Ectodermal cell (in vitro differentiated cells): ENCODE measurements around the gene KCNIP4.

Experiments used
- H3K27ac ChIP-seq: 2 replicates; pipeline ENCODE4 v1.7.0; 2013; ENCODE audit warnings: mild to moderate bottlenecking, low read depth, low read length; ENCODE audit not compliant: insufficient read depth, poor library complexity, severe bottlenecking
- H3K27me3 ChIP-seq: 2 replicates; pipeline ENCODE4 v1.7.0; 2013; ENCODE audit warnings: mild to moderate bottlenecking, low read length; ENCODE audit not compliant: insufficient read depth, control insufficient read depth, poor library complexity, severe bottlenecking
- H3K36me3 ChIP-seq: one replicate; pipeline ENCODE4 v1.7.0; 2013; ENCODE audit warnings: low read length; ENCODE audit not compliant: control insufficient read depth, insufficient read depth
- H3K4me1 ChIP-seq: one replicate; pipeline ENCODE4 v1.7.0; 2013; ENCODE audit warnings: low read length; ENCODE audit not compliant: control insufficient read depth, insufficient read depth
- H3K4me3 ChIP-seq: 2 replicates; pipeline ENCODE4 v1.7.0; 2013; ENCODE audit warnings: low read depth, low read length, control low read depth; ENCODE audit not compliant: insufficient read depth
- H3K9me3 ChIP-seq: 2 replicates; pipeline ENCODE4 v1.7.0; 2013; ENCODE audit warnings: mild to moderate bottlenecking, low read length, moderate library complexity; ENCODE audit not compliant: control insufficient read depth
- WGBS, 2 experiments: methylation state at CpG; one replicate each; pipeline ENCODE4 v1.1.7; 2013; ENCODE audit warnings: missing lambda C conversion rate in 2 of 2; 5-methylcytosine and 5-hydroxymethylcytosine counted together

KCNIP4 gene

DNA sequence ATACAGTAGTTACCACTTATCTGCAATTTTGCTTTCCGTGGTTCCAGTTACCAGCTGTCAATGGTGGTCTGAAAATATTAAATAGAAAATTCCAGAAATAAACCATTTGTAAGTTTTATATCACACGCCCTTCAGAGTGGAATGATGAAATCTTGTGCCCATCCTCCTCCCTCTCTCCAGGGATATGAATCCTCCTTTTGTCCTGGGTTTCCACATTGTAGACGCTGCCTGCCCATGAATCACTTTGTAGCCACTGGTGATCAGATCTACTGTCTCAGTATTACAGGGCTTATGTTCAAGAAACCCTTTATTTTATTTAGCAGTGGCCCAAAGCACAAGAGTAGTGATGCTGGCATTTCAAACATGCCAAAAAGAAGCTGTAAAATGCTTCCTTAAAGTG, 198.6 kb downstream of the KCNIP4 start:
- WGBS, 2 experiments: 90 to 94% methylated on average over 2 to 3 of the region's 3 CpGs

DNA sequence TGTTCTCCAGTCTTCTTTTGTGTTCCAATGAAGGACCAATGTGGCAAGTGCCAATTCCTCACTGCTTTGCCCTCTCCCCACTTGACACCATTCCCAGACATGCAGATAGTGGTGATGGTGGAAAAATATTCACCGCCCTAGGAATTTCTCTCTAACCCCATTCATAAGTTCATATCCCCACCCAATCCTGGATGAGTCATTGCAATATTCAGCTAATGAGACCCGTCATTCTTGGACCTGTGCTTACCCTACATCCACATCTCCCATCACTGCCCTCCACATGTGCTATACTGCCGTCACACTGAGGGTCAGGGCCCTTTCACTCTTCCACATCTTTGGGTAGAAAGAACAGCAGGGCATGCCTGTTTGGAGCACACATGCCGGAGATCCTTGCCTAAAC, 199.2 kb downstream of the KCNIP4 start:
- H3K27ac ChIP-seq: no peak overlapping the region
- no peaks in the 10 kb centered on the region for H3K27me3 ChIP-seq
- no peaks in the 10 kb centered on the region for H3K4me1 ChIP-seq
- WGBS, 2 experiments: 83 to 94% methylated on average over 4 of the region's 4 CpGs
- H3K4me3 ChIP-seq: no peak overlapping the region
- H3K36me3 ChIP-seq: no peaks in the 10 kb centered on the region
- no peaks in the 10 kb centered on the region for H3K9me3 ChIP-seq

More for the DNA sequence above, 198.6 kb downstream of the KCNIP4 start:
- H3K4me1 ChIP-seq: no peaks in the 10 kb centered on the region
- H3K27ac ChIP-seq: no peak overlapping the region
- H3K9me3 ChIP-seq: no peaks in the 10 kb centered on the region
- no peaks in the 10 kb centered on the region for H3K27me3 ChIP-seq
- H3K4me3 ChIP-seq: no peak overlapping the region
- H3K36me3 ChIP-seq: no peaks in the 10 kb centered on the region

- no peaks in the 10 kb centered on the region for H3K9me3 ChIP-seq
- no peaks in the 10 kb centered on the region for H3K4me1 ChIP-seq
- H3K27ac ChIP-seq: no peak overlapping the region
- no peaks in the 10 kb centered on the region for H3K36me3 ChIP-seq
- no peaks in the 10 kb centered on the region for H3K27me3 ChIP-seq
- H3K4me3 ChIP-seq: no peak overlapping the region
Observed at GRCh38 chr4:21744046-21744445, 204.5 kb downstream of the KCNIP4 start.

- Histone ChIP-seq H3K4me3 (no peak overlapping the region), H3K27ac (no peak overlapping the region), H3K36me3 (no peaks in the 10 kb centered on the region), H3K4me1 (no peaks in the 10 kb centered on the region), H3K9me3 (no peaks in the 10 kb centered on the region), H3K27me3 (no peaks in the 10 kb centered on the region)
- WGBS, 2 experiments: 86 to 98% methylated on average over 2 of the region's 2 CpGs
Observed at GRCh38 chr4:21742326-21742725, 206.2 kb downstream of the KCNIP4 start.

DNA sequence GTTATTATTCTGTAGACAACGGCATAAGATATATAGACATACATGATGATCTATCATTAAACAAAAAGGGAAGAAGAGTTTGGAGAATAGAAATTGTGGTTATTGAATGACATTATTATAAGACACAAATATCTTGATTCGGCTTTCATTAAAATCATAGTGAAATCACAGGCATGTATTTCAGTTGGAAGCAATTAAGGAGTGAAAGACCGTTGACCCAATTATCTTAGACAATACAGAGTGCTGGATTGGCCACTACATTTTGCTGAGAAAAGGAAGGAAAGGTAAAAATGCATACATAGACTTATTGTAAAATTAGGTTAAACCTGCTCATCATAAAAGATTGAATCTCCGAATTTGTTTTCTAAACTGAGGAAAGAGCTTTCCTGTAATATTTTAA, 209.8 kb downstream of the KCNIP4 start:
- WGBS, 2 experiments: 88 to 95% methylated on average over 2 to 3 of the region's 4 CpGs

DNA sequence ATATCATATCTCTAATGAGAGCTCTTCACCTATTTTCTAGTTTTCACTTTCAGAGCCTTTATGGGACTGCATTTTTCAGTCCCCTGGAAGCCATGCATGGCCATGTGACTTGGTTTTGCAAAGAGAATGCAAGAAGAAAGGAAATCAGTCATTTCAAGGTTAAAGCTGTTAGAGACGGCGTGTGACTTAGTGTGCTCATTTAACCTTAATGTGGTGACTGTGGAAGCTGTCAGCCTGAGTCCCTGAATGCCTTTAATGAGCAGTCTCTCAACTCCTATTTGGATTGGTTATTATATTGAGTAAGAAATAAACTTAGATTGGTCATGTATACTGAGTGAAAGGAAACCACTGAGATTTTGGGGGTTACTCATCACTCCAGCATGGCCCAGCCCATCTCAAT, 212.7 kb downstream of the KCNIP4 start:
- WGBS, 2 experiments: 90 to 95% methylated on average over 2 of the region's 2 CpGs
- no peaks in the 10 kb centered on the region for H3K36me3 ChIP-seq
- H3K9me3 ChIP-seq: no peaks in the 10 kb centered on the region
- H3K4me3 ChIP-seq: no peak overlapping the region
- H3K27ac ChIP-seq: no peak overlapping the region
- no peaks in the 10 kb centered on the region for H3K27me3 ChIP-seq
- H3K4me1 ChIP-seq: no peaks in the 10 kb centered on the region

More for the DNA sequence above, 209.8 kb downstream of the KCNIP4 start:
- Histone ChIP-seq H3K4me3 (no peak overlapping the region), H3K36me3 (no peaks in the 10 kb centered on the region), H3K27ac (no peak overlapping the region), H3K4me1 (no peaks in the 10 kb centered on the region), H3K9me3 (no peaks in the 10 kb centered on the region), H3K27me3 (no peaks in the 10 kb centered on the region)

DNA sequence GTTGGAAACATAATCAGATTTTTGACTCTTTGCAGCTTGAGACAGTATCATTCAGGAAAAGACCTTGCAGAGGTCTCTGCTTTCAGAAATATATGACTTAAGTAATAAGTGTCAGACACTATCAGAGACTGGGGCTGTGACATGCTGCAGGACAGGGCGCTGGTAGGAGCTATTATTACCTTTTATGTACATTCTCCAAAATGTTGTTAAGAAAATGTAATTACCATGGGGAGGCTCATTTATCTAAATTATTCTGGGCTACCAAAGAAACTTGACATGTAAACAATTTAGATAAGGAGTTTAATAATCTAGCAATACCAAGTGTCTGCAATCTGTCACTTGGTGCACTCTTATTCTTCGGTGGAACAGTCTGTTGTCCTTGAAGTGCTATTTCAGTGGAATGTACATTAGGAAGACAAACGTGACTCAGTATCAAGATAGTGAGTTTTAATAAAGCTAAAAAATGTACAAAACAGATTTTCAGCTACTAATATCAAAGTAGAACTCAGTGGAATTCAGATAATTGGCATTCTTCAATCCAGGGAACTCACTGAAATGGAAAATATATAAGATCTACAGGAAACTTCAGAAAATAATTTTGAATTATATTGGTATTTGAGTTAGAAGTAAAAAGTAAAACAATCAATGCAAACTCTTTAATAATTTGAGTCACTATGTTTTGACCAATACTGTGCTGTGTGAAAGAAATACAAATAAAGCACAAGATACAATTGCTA, 214.5 kb downstream of the KCNIP4 start:
- Histone ChIP-seq H3K36me3 (no peaks in the 10 kb centered on the region), H3K27ac (no peak overlapping the region), H3K4me1 (no peaks in the 10 kb centered on the region), H3K27me3 (no peaks in the 10 kb centered on the region), H3K4me3 (no peak overlapping the region), H3K9me3 (no peaks in the 10 kb centered on the region)
- WGBS, 2 experiments: 65 to 91% methylated on average over 2 of the region's 3 CpGs

DNA sequence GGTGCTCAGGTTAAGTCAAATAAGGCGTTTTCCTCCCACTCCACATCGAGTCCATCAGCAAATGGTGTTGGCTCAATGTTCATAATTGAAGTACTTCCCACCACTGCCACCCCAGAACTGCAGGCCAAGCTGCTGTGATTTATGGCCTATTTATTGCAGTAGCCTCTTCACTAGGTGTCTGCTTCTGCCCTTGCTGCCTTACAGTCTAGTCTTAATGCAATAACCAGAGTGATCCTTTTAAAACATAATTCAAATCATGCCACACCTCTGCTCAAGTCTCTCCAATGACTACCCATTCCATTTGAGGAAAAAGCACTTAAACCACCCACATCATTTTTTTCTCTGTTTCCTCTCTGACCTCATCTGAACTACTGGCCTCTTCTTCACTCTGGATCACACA, 220.3 kb downstream of the KCNIP4 start:
- no peak overlapping the region for H3K27ac ChIP-seq
- WGBS, 2 experiments: 91 to 94% methylated on average over 2 of the region's 2 CpGs
- no peak overlapping the region for H3K4me3 ChIP-seq
- H3K4me1 ChIP-seq: no peaks in the 10 kb centered on the region
- H3K36me3 ChIP-seq: no peaks in the 10 kb centered on the region
- H3K27me3 ChIP-seq: no peaks in the 10 kb centered on the region
- no peaks in the 10 kb centered on the region for H3K9me3 ChIP-seq

- Histone ChIP-seq H3K27me3 (no peaks in the 10 kb centered on the region), H3K9me3 (no peaks in the 10 kb centered on the region), H3K4me1 (no peaks in the 10 kb centered on the region), H3K4me3 (no peak overlapping the region), H3K36me3 (no peaks in the 10 kb centered on the region), H3K27ac (no peak overlapping the region)
- WGBS, 2 experiments: 87 to 89% methylated on average over 5 of the region's 5 CpGs
Observed at GRCh38 chr4:21726255-21726815, 222.2 kb downstream of the KCNIP4 start.

DNA sequence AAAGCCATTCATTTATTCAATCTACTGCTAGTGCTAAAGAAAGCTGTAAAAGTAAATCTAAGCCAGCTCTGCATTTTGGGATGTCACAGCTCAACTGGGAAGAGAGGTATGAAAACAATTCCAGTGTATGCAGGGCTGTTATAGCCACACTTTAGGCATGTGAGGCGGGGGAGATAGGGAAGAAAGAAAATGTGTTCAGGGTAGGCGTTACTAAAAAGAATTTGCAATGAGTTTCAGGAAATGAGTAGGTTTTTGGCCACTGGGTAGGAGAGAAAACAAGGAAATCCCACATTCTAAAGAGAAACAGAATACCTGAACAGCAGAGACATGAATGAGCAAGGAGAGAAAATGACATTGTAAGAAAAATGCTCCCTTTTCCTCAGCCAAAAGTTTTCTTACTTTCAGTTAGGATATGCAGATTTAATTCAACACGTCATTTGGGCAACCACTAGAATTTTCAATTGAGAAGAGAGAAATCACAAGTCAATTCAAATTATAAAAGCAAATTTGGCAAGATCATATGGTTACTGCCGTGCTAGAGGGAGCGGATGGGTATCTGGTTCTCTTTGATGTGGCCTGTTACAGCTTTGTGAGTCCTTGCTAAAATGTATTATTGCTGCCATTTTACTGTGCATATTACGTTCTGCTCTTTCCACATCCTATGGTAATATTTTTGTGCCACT, 226.3 kb downstream of the KCNIP4 start:
- no peaks in the 10 kb centered on the region for H3K27me3 ChIP-seq
- no peaks in the 10 kb centered on the region for H3K36me3 ChIP-seq
- no peak overlapping the region for H3K27ac ChIP-seq
- H3K4me1 ChIP-seq: no peaks in the 10 kb centered on the region
- no peak overlapping the region for H3K4me3 ChIP-seq
- 90 to 93% methylated on average over 5 to 6 of the region's 6 CpGs for WGBS, 2 experiments
- H3K9me3 ChIP-seq: no peaks in the 10 kb centered on the region
